ACHN (cell line): ENCODE results near the gene CLIC6.

Experiments used
- DNase-seq: peaks from one replicate; pipeline ENCODE4 v3.0.0-alpha.2; 2015
- in situ Hi-C: cut with HindIII; loops from 2 replicates; pipeline ENCODE4 v1.10.0; 2017; ENCODE audit warnings: low sequenced_read_pairs, low pct_ligation_motif_present, low pct_unique_long_range_greater_than_20kb

The CLIC6 gene

GRCh38 chr21:34668803-34669148 is at the start of gene CLIC6:
Gene CLIC6 (plus strand): TSS chr21:34668994. CDS start chr21:34669389, 395 bp downstream.
- DNase-seq, result no peak
- in situ Hi-C loops, result no loop called here

DNA sequence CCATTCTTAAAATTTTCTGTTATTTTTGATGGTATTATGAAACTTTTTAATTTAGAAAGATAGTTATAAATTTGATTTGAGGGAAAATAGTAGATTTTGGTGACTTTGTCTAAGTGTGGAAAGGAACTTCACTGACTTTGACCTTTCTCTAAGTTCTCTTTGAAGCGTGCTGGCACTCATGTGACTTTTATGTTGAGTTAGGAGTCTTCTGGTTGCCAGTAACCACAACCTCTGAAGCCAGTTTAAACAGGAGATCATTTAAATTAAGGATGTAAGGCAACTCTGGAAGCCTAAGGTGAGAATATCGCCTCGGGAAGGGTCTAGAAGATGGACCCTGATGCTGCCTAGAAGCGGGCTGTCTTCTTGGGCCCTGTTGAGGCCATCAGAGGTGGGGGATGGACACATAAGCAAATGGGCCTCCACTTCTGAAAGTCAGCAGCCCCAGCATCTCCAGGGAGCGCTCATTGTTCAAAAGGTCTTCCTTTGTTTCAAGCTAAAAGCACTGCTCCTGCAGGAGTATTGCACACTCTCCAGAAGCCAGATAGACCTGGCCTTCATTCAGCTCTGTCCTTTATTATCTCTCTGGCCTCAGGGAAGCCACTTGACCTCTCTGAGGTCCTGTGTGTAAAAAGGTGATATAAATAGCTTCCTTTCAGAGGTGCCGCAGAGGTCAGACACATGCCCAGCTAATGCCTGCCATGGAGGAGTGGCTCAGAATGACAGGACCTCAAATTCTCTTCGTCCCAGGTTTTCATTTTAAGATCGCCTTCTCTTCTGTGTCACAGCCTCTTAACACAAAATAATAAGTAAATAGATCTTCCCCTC is 48.7 kb upstream of the CLIC6 start:
- no peak for DNase-seq
- in situ Hi-C loops, result no loop called here

DNA sequence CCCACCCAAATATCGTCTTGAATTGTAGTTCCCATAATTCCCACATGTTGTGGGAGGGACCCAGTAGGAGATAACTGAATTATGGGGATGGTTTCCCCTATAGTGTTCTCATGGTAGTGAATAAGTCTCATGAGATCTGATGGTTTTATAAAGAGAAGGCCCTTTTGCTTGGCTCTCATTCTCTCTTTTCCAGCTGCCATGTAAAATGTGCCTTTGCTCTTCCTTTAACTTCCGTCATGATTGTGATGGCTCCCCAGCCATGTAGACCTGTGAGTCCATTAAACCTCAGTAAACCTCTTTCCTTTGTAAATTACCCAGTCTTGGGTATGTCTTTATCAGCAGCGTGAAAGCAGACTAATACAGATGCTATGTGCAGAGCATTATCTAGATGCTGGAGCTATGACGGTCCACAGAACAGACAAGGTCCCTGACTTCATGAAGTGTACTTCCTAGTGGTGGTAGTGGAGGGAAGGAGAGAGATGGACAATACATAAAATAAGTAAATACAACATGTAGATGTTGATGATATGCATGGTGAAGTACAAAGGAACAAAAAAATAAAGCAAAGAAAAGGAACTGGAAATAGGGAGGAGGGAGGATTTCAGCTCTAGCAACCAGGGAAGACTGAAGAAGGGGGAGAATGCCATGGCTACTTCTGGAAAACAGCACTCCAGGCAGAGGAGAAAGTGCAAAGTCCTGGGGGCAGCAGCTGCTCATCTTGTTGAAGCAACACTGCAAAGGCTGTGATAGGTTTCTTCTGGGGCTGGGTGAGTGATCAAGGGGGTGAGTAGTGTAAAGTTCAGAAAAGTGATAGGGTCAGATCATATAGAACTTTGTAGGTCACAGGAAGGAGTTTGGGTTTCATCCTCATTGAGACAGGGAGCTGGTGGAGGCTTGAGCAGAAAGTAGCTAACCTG is 47.1 kb upstream of the CLIC6 start:
- in situ Hi-C loops, result no loop called here
- DNase-seq, result no peak

DNA sequence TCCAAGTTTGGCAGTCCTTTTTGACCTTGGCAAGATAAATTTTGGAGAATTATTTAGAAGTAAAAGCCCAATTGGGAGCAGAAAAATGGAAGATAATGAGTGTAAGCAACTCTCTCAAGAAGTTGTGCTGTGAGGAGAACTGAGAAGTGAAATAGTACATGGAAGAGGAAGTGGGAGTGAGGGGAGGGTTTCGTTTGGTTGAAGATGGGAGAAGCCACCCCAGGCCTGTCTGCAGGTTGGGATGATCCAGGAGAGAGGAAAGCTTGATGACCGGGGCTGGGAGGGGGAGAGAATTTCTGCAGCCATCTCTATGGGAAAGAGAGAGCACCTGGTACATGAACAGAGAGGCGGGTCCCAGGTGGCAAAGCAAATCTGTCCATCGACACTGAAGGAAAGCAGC is 45.3 kb upstream of the CLIC6 start:
- DNase-seq, result no peak
- in situ Hi-C loops, result no loop called here

DNA sequence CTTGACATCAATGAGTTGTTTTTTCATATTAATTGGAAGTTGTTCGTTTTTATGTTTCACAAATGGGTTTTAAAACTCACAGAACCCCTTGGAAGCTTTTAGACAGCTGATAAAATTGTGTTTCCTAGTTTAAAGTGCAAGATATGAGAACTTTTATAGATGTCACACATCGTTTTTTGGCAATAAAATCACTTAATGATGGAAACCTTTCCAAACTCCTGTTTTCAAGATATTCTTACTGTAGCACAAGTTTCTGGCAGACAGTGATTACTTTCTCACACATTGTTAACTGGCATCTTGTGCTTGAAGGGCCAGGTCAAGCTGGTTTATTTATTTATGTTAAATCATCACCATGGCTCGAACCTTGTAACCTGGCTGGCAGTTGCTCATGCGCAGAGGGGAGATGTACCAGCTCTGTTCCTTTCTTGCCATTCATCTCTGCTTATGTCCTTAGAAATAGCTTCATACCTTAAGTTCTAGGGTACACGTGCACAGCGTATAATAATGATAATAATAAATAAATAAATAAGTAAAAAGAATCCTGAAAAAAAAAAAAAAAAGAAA is 43.7 kb upstream of the CLIC6 start:
- DNase-seq, result no peak
- in situ Hi-C loops, result no loop called here

DNA sequence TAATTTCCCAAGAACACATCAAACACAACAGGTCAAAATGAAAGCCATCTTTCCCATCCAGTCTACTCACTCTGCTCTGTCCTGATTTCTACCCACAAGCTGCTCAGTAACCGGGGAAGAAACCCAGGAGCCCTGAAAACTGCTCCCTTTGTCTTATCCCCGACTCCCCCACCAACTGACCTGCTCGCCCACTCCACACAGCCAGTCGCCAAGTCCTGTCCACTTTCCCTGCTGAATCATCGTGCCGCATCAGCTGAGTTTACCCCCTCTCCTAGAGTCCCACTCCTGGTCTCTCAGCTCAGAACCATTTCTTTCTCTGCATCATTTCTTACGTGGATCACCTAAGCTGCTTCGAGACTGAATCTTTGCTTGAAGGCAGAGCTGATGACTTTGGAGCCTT is 42.7 kb upstream of the CLIC6 start:
- DNase-seq, result no peak
- in situ Hi-C loops, result no loop called here

DNA sequence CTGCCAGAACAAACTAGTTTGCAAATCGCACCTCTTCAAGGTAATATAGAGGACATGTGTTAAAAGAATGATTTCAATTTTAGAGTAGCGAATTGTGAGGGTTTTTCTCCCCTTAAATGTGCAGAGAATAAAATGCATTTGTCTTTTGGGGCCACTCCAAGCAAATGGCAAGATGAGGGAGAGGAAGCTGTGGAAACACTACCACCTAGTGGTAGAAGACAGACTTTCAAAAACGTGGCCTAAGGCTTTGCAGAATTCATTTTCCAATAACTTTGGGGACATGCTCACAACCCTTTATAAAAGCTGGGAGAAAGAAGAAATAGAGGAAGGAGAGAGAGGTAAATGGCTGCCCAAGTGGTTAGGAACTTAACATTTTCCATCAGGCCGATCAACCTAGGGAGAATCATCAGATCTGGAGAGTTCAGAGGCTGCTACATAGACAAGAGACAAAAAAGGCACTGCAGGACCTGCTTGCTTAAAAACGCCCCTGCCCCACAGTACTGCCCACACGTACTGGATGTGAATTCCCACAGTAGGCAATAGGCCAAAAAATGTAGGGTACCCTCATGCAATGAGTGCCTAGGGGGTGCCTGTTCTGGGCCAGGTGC is 38.2 kb upstream of the CLIC6 start:
- in situ Hi-C loops, result no loop called here

DNA sequence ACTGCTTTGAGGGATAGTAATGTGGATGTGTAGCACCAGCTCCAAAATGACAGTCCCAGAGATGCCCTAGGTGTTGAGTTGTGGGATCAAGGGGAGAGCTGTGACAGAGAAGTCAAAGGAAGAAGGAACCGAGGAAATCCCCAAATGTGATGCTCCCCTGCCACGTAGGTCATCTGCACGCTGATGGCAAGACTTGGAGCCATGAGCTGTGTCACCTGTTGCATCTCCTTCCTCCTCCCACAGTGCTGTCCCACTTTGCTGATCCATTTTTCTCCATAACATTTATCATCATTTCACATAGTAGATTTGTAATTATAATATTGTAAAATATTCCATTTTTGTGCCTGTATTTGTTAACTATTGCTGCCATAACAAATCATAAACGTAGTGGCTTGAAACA is 36.3 kb upstream of the CLIC6 start:
- in situ Hi-C loops, result no loop called here
- no peak for DNase-seq

More for the DNA sequence above, 38.2 kb upstream of the CLIC6 start:
- DNase-seq, result peak; percentile 45

GRCh38 chr21:34635307-34635706 is 33.5 kb upstream of the CLIC6 start:
- DNase-seq, result no peak
- in situ Hi-C loops, result no loop called here

DNA sequence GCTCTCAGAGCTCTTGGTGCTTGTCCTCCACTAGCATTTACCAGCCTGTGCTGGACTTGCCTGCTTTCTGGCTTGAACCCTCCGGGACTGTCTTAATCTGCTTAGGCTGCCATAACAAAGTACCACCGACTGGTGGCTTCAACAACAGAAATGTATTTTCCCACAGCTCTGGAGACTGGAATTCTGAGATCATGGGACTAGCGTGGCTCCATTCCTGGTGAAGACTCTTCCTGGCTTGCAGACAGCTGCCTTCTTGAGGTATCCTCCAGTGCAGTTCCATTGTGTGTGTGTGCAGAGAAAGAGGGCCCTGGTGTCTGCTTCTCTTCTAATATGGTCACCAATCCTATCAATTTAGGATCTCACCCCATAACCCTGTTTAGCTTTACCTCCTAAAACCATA is 31.8 kb upstream of the CLIC6 start:
- DNase-seq, result no peak
- in situ Hi-C loops, result no loop called here

DNA sequence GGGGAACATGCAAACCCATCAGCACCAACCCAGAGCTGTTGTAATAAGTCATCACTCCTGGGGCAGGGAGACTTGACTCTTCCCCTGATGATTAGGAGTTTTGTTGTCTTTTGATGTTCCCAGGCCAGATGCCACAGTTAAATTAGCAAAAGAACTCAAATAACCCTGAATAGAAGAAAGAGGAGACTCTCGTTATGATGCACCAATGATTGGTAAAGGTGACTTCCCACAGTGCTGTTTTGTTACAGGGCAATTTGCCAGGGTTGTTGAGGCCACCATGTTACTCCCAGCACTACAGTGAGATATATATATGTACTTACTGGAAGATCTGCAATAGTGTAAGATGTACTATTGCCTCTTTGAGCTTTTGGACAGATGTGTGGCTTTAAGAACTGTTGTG is 29.5 kb upstream of the CLIC6 start:
- DNase-seq, result no peak
- in situ Hi-C loops, result no loop called here

DNA sequence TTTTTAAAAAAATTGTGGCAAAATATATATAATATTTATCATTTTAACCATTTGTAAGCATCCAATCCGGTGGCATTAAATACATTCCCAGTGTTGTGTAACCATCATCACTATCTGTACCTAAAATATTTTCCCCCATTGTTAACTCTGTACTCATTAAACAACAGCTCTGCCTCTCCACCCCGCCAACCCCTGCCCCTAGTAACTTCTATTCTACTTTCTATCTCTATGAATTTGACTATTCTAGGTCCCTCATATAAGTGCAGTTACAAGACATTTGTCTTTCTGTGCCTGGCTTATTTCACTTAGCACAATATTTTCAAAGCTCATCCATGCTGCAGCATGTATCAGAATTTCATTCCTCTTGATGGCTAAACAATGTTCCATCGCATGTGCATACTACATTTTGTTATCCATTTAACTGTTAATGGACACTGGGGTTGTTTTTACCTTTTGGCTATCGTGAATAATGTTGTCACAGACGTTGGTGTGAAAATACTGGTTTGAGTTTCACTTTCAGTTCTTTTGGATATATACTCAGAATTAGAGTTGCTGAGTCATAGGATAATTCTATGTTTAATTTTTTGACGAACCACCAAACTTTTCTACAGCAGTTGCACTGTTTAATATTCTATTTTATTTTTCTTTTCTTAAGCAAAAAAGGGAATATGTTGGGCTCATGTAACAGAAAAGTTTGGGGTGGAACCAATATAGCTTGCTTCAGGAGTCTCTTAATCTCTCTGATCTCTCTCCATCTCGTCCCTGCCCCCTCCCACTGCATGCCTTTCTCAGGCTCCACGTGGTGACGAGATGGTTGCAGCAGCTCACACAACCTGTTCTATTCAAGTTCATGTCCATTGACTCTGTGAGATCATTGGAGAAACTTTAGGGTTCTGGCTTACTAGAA is 28.7 kb upstream of the CLIC6 start:
- DNase-seq, result no peak
- in situ Hi-C loops, result no loop called here

- in situ Hi-C loops, result no loop called here
- DNase-seq, result peak; percentile 39
Observed at GRCh38 chr21:34640858-34641257, 27.9 kb upstream of the CLIC6 start.

GRCh38 chr21:34642211-34643075 is 26.4 kb upstream of the CLIC6 start:
- in situ Hi-C loops, result no loop called here

DNA sequence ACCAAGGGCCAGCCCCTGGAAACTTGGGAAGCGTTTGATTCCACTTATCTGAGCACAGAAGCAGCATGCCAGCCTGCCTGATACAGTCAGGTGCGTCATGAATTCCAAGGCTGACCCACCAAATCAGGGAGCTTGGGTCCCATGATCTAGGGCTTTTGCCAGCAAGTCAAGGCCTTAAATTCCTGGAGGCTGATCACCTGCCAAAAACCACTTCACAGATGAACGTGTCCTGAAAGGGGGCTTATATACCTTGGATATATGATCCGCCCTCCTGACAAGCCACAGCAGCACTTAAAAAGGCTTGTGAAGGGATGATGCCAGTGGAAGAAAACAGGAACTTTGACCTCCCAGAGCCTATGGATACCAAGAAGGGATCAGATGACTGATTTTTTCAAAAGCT is 24.0 kb upstream of the CLIC6 start:
- in situ Hi-C loops, result no loop called here

More at GRCh38 chr21:34642211-34643075, 26.4 kb upstream of the CLIC6 start:
- no peak for DNase-seq

DNA sequence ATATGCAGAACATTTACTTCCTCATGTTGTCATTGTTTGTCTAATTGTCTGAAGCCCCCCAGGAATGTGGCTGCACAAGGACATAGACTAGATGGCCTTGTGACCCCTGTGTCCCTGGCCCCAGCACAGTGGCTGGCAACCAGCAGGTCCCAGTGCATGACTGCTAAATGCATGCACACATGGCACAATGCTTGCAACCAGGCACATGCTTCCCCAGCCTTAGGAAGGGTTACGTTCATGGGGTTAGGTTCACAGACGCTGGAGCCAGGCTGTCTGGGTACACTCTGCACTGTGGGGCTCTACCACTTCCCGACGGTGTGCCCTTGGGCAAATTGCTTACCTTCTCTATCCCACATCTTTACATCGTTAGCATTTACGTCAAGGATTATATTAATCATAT is 21.2 kb upstream of the CLIC6 start:
- in situ Hi-C loops, result no loop called here
- DNase-seq, result no peak

More for the DNA sequence above, 24.0 kb upstream of the CLIC6 start:
- DNase-seq, result no peak

DNA sequence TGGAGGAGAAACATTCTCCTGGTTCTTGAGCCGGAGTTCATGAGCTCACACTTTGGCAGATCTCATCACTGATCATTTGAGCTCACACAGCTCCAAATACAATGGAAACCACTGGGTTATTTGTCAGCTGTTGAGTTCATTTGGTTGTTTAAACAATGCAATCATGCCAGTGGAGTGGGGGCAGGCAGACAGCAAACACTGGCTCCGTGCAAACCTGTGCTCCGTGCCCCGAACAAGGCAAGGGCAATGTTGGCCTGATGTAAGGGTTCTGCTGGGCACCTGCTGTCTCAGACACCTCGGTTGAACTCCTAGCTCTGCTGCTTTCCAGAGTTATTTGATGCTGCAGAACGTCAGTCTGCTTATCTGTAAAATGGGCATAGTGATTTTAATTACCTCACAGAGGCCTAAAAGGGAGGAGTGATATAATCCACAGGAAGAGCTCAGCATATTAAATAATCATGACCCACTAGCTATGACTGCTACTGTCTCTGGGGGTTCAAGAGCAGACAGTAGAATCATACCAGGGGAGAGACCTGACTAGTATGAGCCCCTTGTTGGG is 20.0 kb upstream of the CLIC6 start:
- no peak for DNase-seq
- in situ Hi-C loops, result no loop called here
